Endothelial cell of umbilical vein (primary cell): ENCODE measurements around the gene LRP1. TPM values are rescaled to one million over a fixed set of nuclear protein-coding genes. Genes with fewer than 3 reads are reported as not detected.

Experiments
- BruUV-seq: library from RNA; stranded (reverse); fragments of 400-500 nt; replicated peaks from 2 replicates; lab custom pipeline; 2021; lab: Mats Ljungman, UMichigan
- CTCF ChIA-PET: fragments of 300-600, 350-600 bp; sonication (Branson Sonifier 250); formaldehyde crosslinking; loops from one replicate; lab custom pipeline; 2021; ENCODE audit warnings: antibody characterized with exemption, inconsistent platforms; lab: Charles Lee
- POLR2A ChIA-PET: fragments of 300-600, 350-600 bp; sonication (Branson Sonifier 250); formaldehyde crosslinking; loops from one replicate; lab custom pipeline; 2021; ENCODE audit warnings: antibody characterized with exemption, inconsistent platforms; lab: Charles Lee
- DNase-seq: peaks from one replicate; pipeline ENCODE4 v3.0.0-alpha.2; 2011; ENCODE audit warnings: low read depth, low spot score
- FAIRE-seq: peaks from 2 replicates; lab custom pipeline; 2011; peaks lifted over from hg19 to GRCh38; lab: Jason Lieb, UNC
- H2AFZ ChIP-seq: 2 replicates; pipeline ENCODE4 v1.6.0; 2012; ENCODE audit warnings: low read depth, low read length, control low read depth, inconsistent platforms
- H3K27ac ChIP-seq: 2 replicates; pipeline ENCODE4 v1.5.1; 2011; ENCODE audit warnings: low read depth, mild to moderate bottlenecking, control low read depth, low read length, moderate library complexity; ENCODE audit not compliant: insufficient read depth
- H3K27me3 ChIP-seq, 2 experiments: 2 replicates each; pipeline versions ENCODE4 v1.6.0 to v1.6.1; 2011; ENCODE audit warnings: low read length in 2 of 2, mixed read lengths in 1 of 2; ENCODE audit not compliant: control insufficient read depth in 2 of 2, insufficient read depth in 2 of 2
- H3K36me3 ChIP-seq, 2 experiments: 2 replicates in 1 of 2; 3 replicates in 1 of 2; pipeline ENCODE4 v1.5.1; 2011; ENCODE audit warnings: low read length in 2 of 2, mild to moderate bottlenecking in 1 of 2, moderate library complexity in 1 of 2; ENCODE audit not compliant: control insufficient read depth in 2 of 2, insufficient read depth in 2 of 2; ENCODE audit errors: extremely low read depth in 1 of 2
- H3K4me1 ChIP-seq: 3 replicates; pipeline ENCODE4 v1.5.1; 2011; ENCODE audit warnings: mild to moderate bottlenecking, low read length; ENCODE audit not compliant: control insufficient read depth, insufficient read depth; ENCODE audit errors: extremely low read depth
- H3K4me2 ChIP-seq: 2 replicates; pipeline ENCODE4 v1.6.1; 2011; ENCODE audit warnings: low read length, control low read depth, mixed read lengths; ENCODE audit not compliant: insufficient read depth
- H3K4me3 ChIP-seq, 3 experiments: fragments of 200-600 bp in 1 of 3; sonication (generic), shearing (Covaris generic) in 1 of 3; replicated peaks in 1 of 3; 2 replicates each; pipeline ENCODE4 v1.5.1; 2011 to 2016; ENCODE audit warnings: control low read depth in 3 of 3, low read length in 3 of 3, mild to moderate bottlenecking in 2 of 3, inconsistent platforms in 1 of 3, low read depth in 1 of 3, moderate library complexity in 1 of 3; ENCODE audit not compliant: insufficient read depth in 1 of 3
- H3K79me2 ChIP-seq: 2 replicates; pipeline ENCODE4 v1.6.0; 2012; ENCODE audit warnings: low read length, inconsistent platforms; ENCODE audit not compliant: control insufficient read depth, insufficient read depth
- H3K9ac ChIP-seq: replicated peaks from 2 replicates; pipeline ENCODE3; 2011; ENCODE audit warnings: low read length, control low read depth; ENCODE audit not compliant: insufficient read depth; ENCODE audit errors: extremely low read depth
- H3K9me1 ChIP-seq: replicated peaks from 3 replicates; pipeline ENCODE4 v1.6.0; 2011; ENCODE audit warnings: mild to moderate bottlenecking, low read length; ENCODE audit not compliant: control insufficient read depth, insufficient read depth; ENCODE audit errors: extremely low read depth
- H3K9me3 ChIP-seq: replicated peaks from 2 replicates; pipeline ENCODE4 v1.5.1; 2012; ENCODE audit warnings: low read length, inconsistent platforms; ENCODE audit not compliant: control insufficient read depth, insufficient read depth
- H4K20me1 ChIP-seq: replicated peaks from 2 replicates; pipeline ENCODE3; 2011; ENCODE audit warnings: mild to moderate bottlenecking, low read length; ENCODE audit not compliant: control insufficient read depth, insufficient read depth; ENCODE audit errors: extremely low read depth
- EZH2 ChIP-seq: IDR thresholded peaks from 2 replicates; pipeline ENCODE4 v1.6.1; 2012; ENCODE audit warnings: borderline replicate concordance, low read depth, mild to moderate bottlenecking, moderate library complexity, low read length, inconsistent platforms; ENCODE audit not compliant: severe bottlenecking
- FOS ChIP-seq: IDR thresholded peaks from 2 replicates; pipeline ENCODE4 v1.6.1; 2011; ENCODE audit warnings: mild to moderate bottlenecking, low read length, moderate library complexity, borderline replicate concordance; ENCODE audit not compliant: insufficient read depth
- GATA2 ChIP-seq: IDR thresholded peaks from 2 replicates; pipeline ENCODE4 v1.7.0; 2011; ENCODE audit warnings: low read depth, mild to moderate bottlenecking, moderate library complexity, mixed read lengths, low read length; ENCODE audit not compliant: insufficient read length, insufficient read depth
- JUN ChIP-seq: IDR thresholded peaks from 2 replicates; pipeline ENCODE4 v1.6.1; 2011; ENCODE audit warnings: borderline replicate concordance, low read depth; ENCODE audit not compliant: insufficient read length, insufficient read depth
- MYC ChIP-seq: IDR thresholded peaks from one replicate; pipeline ENCODE4 v1.6.1; 2011; ENCODE audit warnings: mild to moderate bottlenecking, low read depth, low read length
- POLR2A ChIP-seq: IDR thresholded peaks from 2 replicates; pipeline ENCODE4 v1.6.1; 2012; ENCODE audit warnings: low read depth, mild to moderate bottlenecking, control low read depth, low read length
- POLR2AphosphoS5 ChIP-seq: IDR thresholded peaks from 2 replicates; pipeline ENCODE4 v1.6.1; 2012; ENCODE audit warnings: low read depth, mild to moderate bottlenecking, control low read depth, low read length, moderate library complexity; ENCODE audit not compliant: insufficient read depth
- dilution Hi-C: fragments of 300-500 bp; cut with MboI; formaldehyde crosslinking; loops from one replicate; pipeline ENCODE4 v1.15.0; 2019; ENCODE audit warnings: low sequenced_read_pairs; ENCODE audit not compliant: extremely low pct_ligation_motif_present
- intact Hi-C: fragments of 100-400 bp; cut with micrococcal nuclease; formaldehyde crosslinking; loops from one replicate; pipeline ENCODE4 v1.10.0; 2022
- polyA plus RNA-seq, 4 experiments: library from polyadenylated mRNA; depleted of rRNA in 3 of 4; stranded (reverse) in 3 of 4; unstranded in 1 of 4; fragments of >200 nt; gene quantifications; 2 replicates each; pipeline versions ENCODE4 v1.2.1 to v1.2.3, GENCODE V29; 2011 to 2012; ENCODE audit warnings: missing spikeins in 1 of 4
- total RNA-seq: library from RNA; stranded (reverse); gene quantifications from 2 replicates; pipeline ENCODE4 v1.2.3, GENCODE V29; 2021
- TF ChIP-seq, protein P1 (sequence below), 2 donors: IDR thresholded peaks; 1 replicate in 1 of 2; 2 replicates in 1 of 2; pipeline ENCODE4 v1.5.1; 2011; ENCODE audit warnings: low read length in 2 of 2, mild to moderate bottlenecking in 2 of 2, moderate library complexity in 2 of 2, control low read depth in 1 of 2, inconsistent platforms in 1 of 2, low read depth in 1 of 2; ENCODE audit not compliant: insufficient read depth in 1 of 2; ENCODE audit errors: extremely low read depth in 1 of 2
- TF ChIP-seq, protein P2 (sequence below): IDR thresholded peaks from 2 replicates; pipeline ENCODE4 v1.6.1; 2011; ENCODE audit not compliant: insufficient read depth, insufficient read length

The LRP1 gene
- total and polyA plus RNA-seq, 2 donors (not counting 3 experiments of a cell fraction or from before 2014, with no cell fraction given), result 1.6 to 4.6 TPM

DNA sequence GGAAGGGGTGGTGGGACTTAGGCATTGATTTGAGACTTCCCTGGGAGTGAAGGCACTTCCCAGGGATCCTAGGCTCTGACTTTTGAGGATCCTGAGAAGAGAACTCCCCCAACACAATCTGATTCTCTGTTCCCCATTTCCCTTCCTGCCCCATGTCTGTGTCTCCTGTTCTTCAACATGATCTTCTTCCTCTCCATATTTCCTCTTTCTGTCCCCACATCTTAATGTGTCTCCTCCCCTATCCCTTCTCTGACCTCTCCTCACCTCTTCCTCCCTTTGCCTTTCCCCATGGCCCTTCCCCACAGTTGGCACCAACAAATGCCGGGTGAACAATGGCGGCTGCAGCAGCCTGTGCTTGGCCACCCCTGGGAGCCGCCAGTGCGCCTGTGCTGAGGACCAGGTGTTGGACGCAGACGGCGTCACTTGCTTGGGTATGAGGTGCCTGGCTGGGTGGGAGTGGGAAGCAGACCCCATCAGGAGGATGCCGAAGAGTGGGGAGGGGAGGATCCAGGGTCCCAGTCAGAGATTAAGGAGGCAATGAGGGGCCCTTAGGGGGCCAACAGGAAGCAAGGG lies 34.4 kb downstream of the LRP1 start:
- dilution Hi-C loops (no loop called here), intact Hi-C loops (no loop called here)
- Histone ChIP-seq H3K27me3 (no peaks in the 10 kb centered on the region), H3K4me2 (no peak overlapping the region), H3K79me2 (no peaks in the 10 kb centered on the region), H3K9me3 (no peaks in the 10 kb centered on the region), H3K4me1 (no peaks in the 10 kb centered on the region), H4K20me1 (no peaks in the 10 kb centered on the region), H3K4me3 (no peak overlapping the region), H3K27ac (no peak overlapping the region), H2AFZ (no peak overlapping the region), H3K36me3 (no peaks in the 10 kb centered on the region), H3K9ac (no peak overlapping the region), H3K9me1 (no peaks in the 10 kb centered on the region)
- FAIRE-seq, result no peak
- ChIA-PET CTCF (interaction anchor here (1.3 kb wide), 1 partner anchor 21 kb away, joined by 3 read pairs; no protein-coding TSS in a partner anchor), POLR2A (no interaction called here)
- DNase-seq, result no peak
- TF ChIP-seq EZH2 (no peak), GATA2 (no peak), POLR2A (no peak), POLR2AphosphoS5 (no peak), FOS (no peak), JUN (no peak), MYC (no peak)
- TF ChIP-seq, protein P1, sequence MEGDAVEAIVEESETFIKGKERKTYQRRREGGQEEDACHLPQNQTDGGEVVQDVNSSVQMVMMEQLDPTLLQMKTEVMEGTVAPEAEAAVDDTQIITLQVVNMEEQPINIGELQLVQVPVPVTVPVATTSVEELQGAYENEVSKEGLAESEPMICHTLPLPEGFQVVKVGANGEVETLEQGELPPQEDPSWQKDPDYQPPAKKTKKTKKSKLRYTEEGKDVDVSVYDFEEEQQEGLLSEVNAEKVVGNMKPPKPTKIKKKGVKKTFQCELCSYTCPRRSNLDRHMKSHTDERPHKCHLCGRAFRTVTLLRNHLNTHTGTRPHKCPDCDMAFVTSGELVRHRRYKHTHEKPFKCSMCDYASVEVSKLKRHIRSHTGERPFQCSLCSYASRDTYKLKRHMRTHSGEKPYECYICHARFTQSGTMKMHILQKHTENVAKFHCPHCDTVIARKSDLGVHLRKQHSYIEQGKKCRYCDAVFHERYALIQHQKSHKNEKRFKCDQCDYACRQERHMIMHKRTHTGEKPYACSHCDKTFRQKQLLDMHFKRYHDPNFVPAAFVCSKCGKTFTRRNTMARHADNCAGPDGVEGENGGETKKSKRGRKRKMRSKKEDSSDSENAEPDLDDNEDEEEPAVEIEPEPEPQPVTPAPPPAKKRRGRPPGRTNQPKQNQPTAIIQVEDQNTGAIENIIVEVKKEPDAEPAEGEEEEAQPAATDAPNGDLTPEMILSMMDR (IDR thresholded peaks at IDR 0.05; ENCODE audit: extremely low read depth in 1 of 2, insufficient read depth in 1 of 2, low read depth in 1 of 2, low read length in 2 of 2), result no peak
- TF ChIP-seq, protein P2, sequence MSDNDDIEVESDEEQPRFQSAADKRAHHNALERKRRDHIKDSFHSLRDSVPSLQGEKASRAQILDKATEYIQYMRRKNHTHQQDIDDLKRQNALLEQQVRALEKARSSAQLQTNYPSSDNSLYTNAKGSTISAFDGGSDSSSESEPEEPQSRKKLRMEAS, result no peak
- BruUV-seq, result no TSS peak
